Adipocyte (in vitro differentiated cells): ENCODE results near the gene ACOT9.
"Not testable (repeated sequence)": the region's sequence is repeated elsewhere in the genome, so short reads cannot be mapped to it uniquely, and the experiment has no call there.

Experiments used
- DNase-seq: peaks from one replicate; pipeline ENCODE4 v3.0.0-alpha.2; 2015; ENCODE audit warnings: low read depth
- H3K27me3 ChIP-seq: replicated peaks from 2 replicates; pipeline ENCODE4 v1.7.0; 2013; ENCODE audit warnings: mild to moderate bottlenecking, low read length, moderate library complexity; ENCODE audit not compliant: control insufficient read depth, insufficient read depth
- H3K36me3 ChIP-seq: 2 replicates; pipeline ENCODE4 v1.7.0; 2013; ENCODE audit warnings: low read length, mild to moderate bottlenecking, moderate library complexity; ENCODE audit not compliant: control insufficient read depth, insufficient read depth, severe bottlenecking
- H3K4me1 ChIP-seq: 2 replicates; pipeline ENCODE4 v1.7.0; 2013; ENCODE audit warnings: mild to moderate bottlenecking, low read length, moderate library complexity; ENCODE audit not compliant: control insufficient read depth, insufficient read depth
- H3K4me3 ChIP-seq: 2 replicates; pipeline ENCODE4 v1.7.0; 2013; ENCODE audit warnings: mild to moderate bottlenecking, low read length, moderate library complexity
- H3K9ac ChIP-seq: 2 replicates; pipeline ENCODE4 v1.7.0; 2013; ENCODE audit warnings: mild to moderate bottlenecking, low read length, moderate library complexity
- H3K9me3 ChIP-seq: 2 replicates; pipeline ENCODE4 v1.7.0; 2013; ENCODE audit warnings: mild to moderate bottlenecking, low read length, moderate library complexity; ENCODE audit not compliant: control insufficient read depth

ACOT9 gene

GRCh38 chrX:23692166-23692565, 50.9 kb downstream of the ACOT9 start:
- no peak overlapping the region for H3K9ac ChIP-seq
- H3K27me3 ChIP-seq: peaks cover 4% of the 10 kb centered on the region
- no peak overlapping the region for H3K4me3 ChIP-seq

GRCh38 chrX:23676486-23676885, 66.6 kb downstream of the ACOT9 start:
- not testable (repeated sequence) for H3K4me3 ChIP-seq, DNase-seq, H3K9ac ChIP-seq, H3K9me3 ChIP-seq, H3K27me3 ChIP-seq, H3K4me1 ChIP-seq
- peaks cover 23% of the 10 kb centered on the region for H3K36me3 ChIP-seq

More at GRCh38 chrX:23692166-23692565, 50.9 kb downstream of the ACOT9 start:
- Histone ChIP-seq H3K4me1 (no peaks in the 10 kb centered on the region), H3K9me3 (no peaks in the 10 kb centered on the region), H3K36me3 (no peaks in the 10 kb centered on the region)
- no peak for DNase-seq

GRCh38 chrX:23673108-23673507, 70.0 kb downstream of the ACOT9 start:
- Histone ChIP-seq H3K9ac (no peak overlapping the region), H3K36me3 (peaks cover 14% of the 10 kb centered on the region), H3K27me3 (no peaks in the 10 kb centered on the region), H3K4me1 (peaks cover 6% of the 10 kb centered on the region), H3K4me3 (no peak overlapping the region), H3K9me3 (no peaks in the 10 kb centered on the region)
- DNase-seq: no peak

- no peak overlapping the region for H3K9ac ChIP-seq
- no peak overlapping the region for H3K4me3 ChIP-seq
- peaks cover 5% of the 10 kb centered on the region for H3K36me3 ChIP-seq
- no peaks in the 10 kb centered on the region for H3K9me3 ChIP-seq
- DNase-seq: no peak
- H3K27me3 ChIP-seq: no peaks in the 10 kb centered on the region
- H3K4me1 ChIP-seq: peaks cover 6% of the 10 kb centered on the region
Observed at GRCh38 chrX:23670528-23670927, 72.5 kb downstream of the ACOT9 start.

- peak; percentile 7 for DNase-seq
- Histone ChIP-seq H3K9me3 (no peaks in the 10 kb centered on the region), H3K4me3 (peak overlapping the region; percentile 86), H3K4me1 (peaks cover 6% of the 10 kb centered on the region), H3K36me3 (no peaks in the 10 kb centered on the region), H3K9ac (peak overlapping the region; percentile 86), H3K27me3 (no peaks in the 10 kb centered on the region)
Observed at GRCh38 chrX:23668335-23668734, 74.7 kb downstream of the ACOT9 start.

GRCh38 chrX:23667239-23668177, 75.6 kb downstream of the ACOT9 start, which contains the start of gene PRDX4:
PRDX4 (plus strand) TSS chrX:23667493; CDS start chrX:23667571, 78 bp downstream.
- no peaks in the 10 kb centered on the region for H3K36me3 ChIP-seq
- H3K9me3 ChIP-seq: no peaks in the 10 kb centered on the region
- H3K4me3 ChIP-seq: peak within 1 kb of the TSS; percentile 86
- H3K27me3 ChIP-seq: no peaks in the 10 kb centered on the region
- peaks cover 5% of the 10 kb centered on the region for H3K4me1 ChIP-seq
- DNase-seq: peak; percentile 91
- peak within 1 kb of the TSS; percentile 86 for H3K9ac ChIP-seq

GRCh38 chrX:23666282-23666681, 76.8 kb downstream of the ACOT9 start:
- no peaks in the 10 kb centered on the region for H3K9me3 ChIP-seq
- no peak overlapping the region for H3K4me3 ChIP-seq
- H3K9ac ChIP-seq: no peak overlapping the region
- DNase-seq: no peak
- no peaks in the 10 kb centered on the region for H3K36me3 ChIP-seq
- H3K4me1 ChIP-seq: peaks cover 5% of the 10 kb centered on the region
- H3K27me3 ChIP-seq: no peaks in the 10 kb centered on the region

GRCh38 chrX:23664496-23664895, 78.6 kb downstream of the ACOT9 start:
- Histone ChIP-seq H3K27me3 (no peaks in the 10 kb centered on the region), H3K4me1 (peaks cover 5% of the 10 kb centered on the region), H3K9ac (no peak overlapping the region), H3K36me3 (no peaks in the 10 kb centered on the region), H3K4me3 (no peak overlapping the region), H3K9me3 (no peaks in the 10 kb centered on the region)
- DNase-seq: no peak

GRCh38 chrX:23662853-23663252, 80.2 kb downstream of the ACOT9 start:
- H3K36me3 ChIP-seq: no peaks in the 10 kb centered on the region
- H3K27me3 ChIP-seq: no peaks in the 10 kb centered on the region
- H3K4me1 ChIP-seq: peaks cover 5% of the 10 kb centered on the region
- H3K9me3 ChIP-seq: no peaks in the 10 kb centered on the region
- DNase-seq: peak; percentile 17
- H3K4me3 ChIP-seq: no peak overlapping the region
- H3K9ac ChIP-seq: no peak overlapping the region

- no peak overlapping the region for H3K9ac ChIP-seq
- DNase-seq: no peak
- no peak overlapping the region for H3K4me3 ChIP-seq
- no peaks in the 10 kb centered on the region for H3K9me3 ChIP-seq
- no peaks in the 10 kb centered on the region for H3K27me3 ChIP-seq
- no peaks in the 10 kb centered on the region for H3K36me3 ChIP-seq
- peaks cover 5% of the 10 kb centered on the region for H3K4me1 ChIP-seq
Observed at GRCh38 chrX:23662187-23662586, 80.9 kb downstream of the ACOT9 start.

- no peak overlapping the region for H3K9ac ChIP-seq
- no peaks in the 10 kb centered on the region for H3K27me3 ChIP-seq
- H3K36me3 ChIP-seq: no peaks in the 10 kb centered on the region
- no peak overlapping the region for H3K4me3 ChIP-seq
- no peak for DNase-seq
- H3K9me3 ChIP-seq: no peaks in the 10 kb centered on the region
- peaks cover 5% of the 10 kb centered on the region for H3K4me1 ChIP-seq
Observed at GRCh38 chrX:23661671-23662070, 81.4 kb downstream of the ACOT9 start.
